Subcutaneous abdominal adipose tissue (tissue), 5 donors: ENCODE results near the gene MLST8.

Source experiments
- H3K27ac ChIP-seq: one replicate; pipeline ENCODE4 v1.7.0; 2013; ENCODE audit warnings: low read depth, mild to moderate bottlenecking, inconsistent platforms, low read length, moderate library complexity
- H3K27me3 ChIP-seq, 5 donors: one replicate each; pipeline ENCODE4 v1.7.0; 2013; ENCODE audit warnings: low read length in 5 of 5, inconsistent platforms in 1 of 5; ENCODE audit not compliant: control insufficient read depth in 5 of 5, insufficient read depth in 4 of 5
- H3K36me3 ChIP-seq, 5 donors: one replicate each; pipeline ENCODE4 v1.7.0; 2013; ENCODE audit warnings: low read length in 5 of 5; ENCODE audit not compliant: control insufficient read depth in 5 of 5, insufficient read depth in 5 of 5
- H3K4me1 ChIP-seq, 5 donors: one replicate each; pipeline ENCODE4 v1.7.0; 2013; ENCODE audit warnings: low read length in 5 of 5, mild to moderate bottlenecking in 3 of 5, moderate library complexity in 1 of 5; ENCODE audit not compliant: control insufficient read depth in 5 of 5, insufficient read depth in 5 of 5
- H3K4me3 ChIP-seq, 5 donors: one replicate each; pipeline ENCODE4 v1.7.0; 2013; ENCODE audit warnings: low read length in 5 of 5, low read depth in 1 of 5
- H3K9ac ChIP-seq, 5 donors: one replicate each; pipeline ENCODE4 v1.7.0; 2013; ENCODE audit warnings: low read length in 5 of 5, mild to moderate bottlenecking in 4 of 5, moderate library complexity in 3 of 5
- H3K9me3 ChIP-seq, 5 donors: one replicate each; pipeline ENCODE4 v1.7.0; 2013; ENCODE audit warnings: low read length in 5 of 5; ENCODE audit not compliant: control insufficient read depth in 5 of 5
- donor health status: healthy.
- donor health status: healthy.
- donor health status: healthy.
- donor health status: healthy.
- donor health status: healthy.

The MLST8 gene

GRCh38 chr16:2213817-2214718 is 8.8 kb downstream of the MLST8 start:
- H3K27me3 ChIP-seq = no peaks in the 10 kb centered on the region
- no peak overlapping the region for H3K27ac ChIP-seq
- no peaks in the 10 kb centered on the region for H3K9me3 ChIP-seq
- peak overlapping the region; percentile 63 to 88 (median 79) for H3K4me3 ChIP-seq
- H3K4me1 ChIP-seq = peaks cover 6 to 31% (median 22%) of the 10 kb centered on the region in 5 donors
- H3K36me3 ChIP-seq = peaks cover 0 to 23% (median 12%) of the 10 kb centered on the region in 5 donors
- H3K9ac ChIP-seq = peak overlapping the region in 4 of 5 donors; percentile 72 to 85 (median 74)

GRCh38 chr16:2214719-2214968 is 9.4 kb downstream of the MLST8 start, which contains the start of gene PGP:
Gene PGP, minus strand, starts transcription at chr16:2214840. Its CDS starts 63 bp downstream, at chr16:2214777.
- H3K4me3 ChIP-seq = peak within 1 kb of the TSS; percentile 80 to 88 (median 83)
- H3K9me3 ChIP-seq = no peaks in the 10 kb centered on the region
- peak within 1 kb of the TSS in 4 of 5 donors; percentile 72 to 85 (median 78) for H3K9ac ChIP-seq
- no peaks in the 10 kb centered on the region for H3K27me3 ChIP-seq
- peaks cover 6 to 31% (median 22%) of the 10 kb centered on the region in 5 donors for H3K4me1 ChIP-seq
- H3K36me3 ChIP-seq = peaks cover 0 to 18% (median 7%) of the 10 kb centered on the region in 5 donors
- peak within 1 kb of the TSS; percentile 83 for H3K27ac ChIP-seq

- no peaks in the 10 kb centered on the region for H3K27me3 ChIP-seq
- H3K9ac ChIP-seq = no peak overlapping the region
- H3K4me1 ChIP-seq = peaks cover 6 to 31% (median 22%) of the 10 kb centered on the region in 5 donors
- H3K36me3 ChIP-seq = peaks cover 0 to 8% (median 0%) of the 10 kb centered on the region in 5 donors
- H3K9me3 ChIP-seq = no peaks in the 10 kb centered on the region
- no peak overlapping the region for H3K27ac ChIP-seq
- no peak overlapping the region for H3K4me3 ChIP-seq
These were observed 11.1 kb downstream of the MLST8 start for GRCh38 chr16:2216330-2216729.

GRCh38 chr16:2223221-2223941 is 18.1 kb downstream of the MLST8 start, which contains the start of gene E4F1:
Gene E4F1, plus strand, starts transcription at chr16:2223591. Its CDS starts 23 bp downstream, at chr16:2223614.
- Histone ChIP-seq H3K4me3 (peak within 1 kb of the TSS; percentile 74 to 90 (median 80)), H3K9ac (peak within 1 kb of the TSS; percentile 56 to 98 (median 92)), H3K36me3 (peaks cover 0 to 14% (median 7%) of the 10 kb centered on the region in 5 donors), H3K4me1 (peaks cover 0 to 20% (median 19%) of the 10 kb centered on the region in 5 donors), H3K9me3 (no peaks in the 10 kb centered on the region), H3K27ac (peak within 1 kb of the TSS; percentile 80), H3K27me3 (no peaks in the 10 kb centered on the region)

DNA sequence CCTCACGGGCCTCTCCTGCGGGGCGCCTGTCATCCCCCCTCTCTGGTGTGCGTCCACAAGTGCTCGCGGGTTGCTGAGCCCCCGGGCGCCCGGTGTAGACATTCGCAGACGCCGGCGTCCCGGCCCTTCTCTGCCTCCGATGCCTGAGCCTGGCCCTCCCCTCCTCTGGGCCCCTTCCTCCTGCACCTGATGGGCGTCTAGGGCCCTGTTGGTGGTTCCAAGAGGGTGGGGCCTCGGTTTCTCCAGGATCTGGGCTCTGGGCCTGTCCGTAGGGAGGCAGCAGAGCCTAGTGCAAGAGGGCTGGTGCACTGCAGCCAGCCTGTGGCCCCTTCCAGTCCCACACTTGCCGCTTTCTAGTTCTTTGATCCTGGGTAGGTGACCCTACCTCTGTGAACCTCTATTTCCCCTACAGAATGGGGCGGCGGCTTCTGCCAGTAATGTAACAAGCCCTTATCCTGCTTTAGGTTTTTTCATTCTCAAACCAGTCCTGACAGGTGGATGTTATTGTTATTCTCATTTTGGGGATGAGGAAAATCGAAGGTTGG is 18.8 kb downstream of the MLST8 start:
- Histone ChIP-seq H3K27me3 (no peaks in the 10 kb centered on the region), H3K27ac (peak overlapping the region; percentile 80), H3K4me3 (peak overlapping the region; percentile 74 to 90 (median 80)), H3K9me3 (no peaks in the 10 kb centered on the region), H3K36me3 (peaks cover 0 to 21% (median 14%) of the 10 kb centered on the region in 5 donors), H3K9ac (peak overlapping the region; percentile 56 to 98 (median 92)), H3K4me1 (peaks cover 0 to 20% (median 19%) of the 10 kb centered on the region in 5 donors)

DNA sequence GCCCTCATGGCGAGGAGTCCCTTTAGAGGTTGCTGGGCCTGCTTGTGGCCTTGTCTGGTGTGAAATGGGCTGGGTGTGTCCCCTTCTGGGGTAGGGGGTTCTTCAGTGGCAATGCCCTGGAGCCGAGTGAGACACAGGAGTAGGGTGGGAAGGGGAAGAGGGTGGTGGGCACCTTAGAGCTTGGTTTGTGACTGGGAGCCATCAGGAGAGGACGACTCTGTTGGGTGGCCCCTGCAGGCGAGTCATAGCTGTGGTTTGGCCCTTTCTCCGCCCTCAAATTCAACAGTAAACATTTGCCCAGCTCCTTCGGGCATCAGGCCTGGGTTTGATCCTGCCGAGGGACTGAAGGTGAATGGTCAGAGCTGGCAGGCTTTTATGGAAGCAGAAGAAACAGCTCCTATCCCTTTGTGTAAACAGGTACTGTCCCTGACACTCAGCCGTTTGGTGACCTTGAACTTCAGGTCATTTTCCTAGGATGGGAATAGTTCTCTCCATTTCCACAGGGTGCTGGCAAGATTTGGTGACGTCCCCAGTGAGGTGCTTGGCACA is 21.1 kb downstream of the MLST8 start:
- Histone ChIP-seq H3K9me3 (no peaks in the 10 kb centered on the region), H3K27me3 (no peaks in the 10 kb centered on the region), H3K36me3 (peaks cover 0 to 43% (median 33%) of the 10 kb centered on the region in 5 donors), H3K4me3 (no peak overlapping the region), H3K27ac (no peak overlapping the region), H3K4me1 (peaks cover 0 to 28% (median 20%) of the 10 kb centered on the region in 5 donors), H3K9ac (no peak overlapping the region)

DNA sequence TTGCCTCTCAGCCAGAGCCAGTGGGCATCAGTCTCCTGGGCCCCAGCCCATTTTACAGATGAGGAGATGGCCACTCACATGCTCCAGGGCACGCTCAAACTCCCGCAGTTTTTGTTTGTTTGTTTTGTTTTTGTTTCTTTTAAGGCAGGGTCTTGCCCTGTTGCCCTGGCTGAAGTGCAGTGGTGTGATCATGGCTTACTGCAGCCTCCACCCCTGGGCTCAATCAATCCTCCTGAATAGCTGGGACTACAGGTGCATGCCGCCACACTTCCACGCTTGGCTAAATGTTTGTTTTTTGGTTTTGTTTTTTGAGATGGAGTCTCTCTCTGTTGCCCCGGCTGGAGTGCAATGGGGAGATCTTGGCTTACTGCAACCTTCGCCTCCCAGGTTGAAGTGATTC is 21.7 kb downstream of the MLST8 start:
- Histone ChIP-seq H3K9me3 (no peaks in the 10 kb centered on the region), H3K4me1 (peaks cover 0 to 28% (median 20%) of the 10 kb centered on the region in 5 donors), H3K27me3 (no peaks in the 10 kb centered on the region), H3K9ac (no peak overlapping the region), H3K4me3 (no peak overlapping the region), H3K36me3 (peaks cover 0 to 49% (median 39%) of the 10 kb centered on the region in 5 donors), H3K27ac (no peak overlapping the region)

DNA sequence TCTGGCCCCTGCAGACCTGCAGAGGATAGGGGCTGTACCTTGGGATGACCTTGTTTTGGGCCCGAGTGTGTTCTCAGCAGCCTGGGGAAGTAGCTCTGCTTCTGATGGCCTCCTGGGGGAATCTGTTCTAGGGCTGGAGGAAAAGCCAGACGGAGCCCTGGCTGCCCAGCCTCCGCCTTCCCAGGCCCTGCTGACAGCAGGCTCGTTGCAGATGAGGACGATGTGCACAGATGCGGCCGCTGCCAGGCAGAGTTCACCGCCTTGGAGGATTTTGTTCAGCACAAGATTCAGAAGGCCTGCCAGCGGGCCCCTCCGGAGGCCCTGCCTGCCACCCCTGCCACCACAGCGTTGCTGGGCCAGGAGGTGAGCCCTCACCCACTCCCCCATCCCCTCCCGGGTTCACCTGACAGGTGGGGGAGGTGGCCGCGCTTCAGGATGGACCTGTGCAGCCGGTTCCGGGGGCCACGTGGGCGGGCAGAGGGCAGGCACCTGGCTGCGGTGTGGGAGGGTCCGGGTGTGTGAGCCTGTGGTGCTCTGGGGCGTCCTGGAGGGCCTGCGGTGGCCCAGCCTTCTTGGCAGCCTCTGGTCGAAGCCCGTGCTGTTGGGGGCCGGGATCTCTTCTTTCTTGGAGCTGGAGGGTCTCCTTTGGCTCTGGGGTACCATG is 23.0 kb downstream of the MLST8 start:
- H3K4me1 ChIP-seq = peaks cover 0 to 24% (median 17%) of the 10 kb centered on the region in 5 donors
- H3K9ac ChIP-seq = peak overlapping the region in 1 of 5 donors; percentile 7
- no peak overlapping the region for H3K4me3 ChIP-seq
- H3K9me3 ChIP-seq = no peaks in the 10 kb centered on the region
- peaks cover 0 to 63% (median 53%) of the 10 kb centered on the region in 5 donors for H3K36me3 ChIP-seq
- no peaks in the 10 kb centered on the region for H3K27me3 ChIP-seq
- no peak overlapping the region for H3K27ac ChIP-seq

DNA sequence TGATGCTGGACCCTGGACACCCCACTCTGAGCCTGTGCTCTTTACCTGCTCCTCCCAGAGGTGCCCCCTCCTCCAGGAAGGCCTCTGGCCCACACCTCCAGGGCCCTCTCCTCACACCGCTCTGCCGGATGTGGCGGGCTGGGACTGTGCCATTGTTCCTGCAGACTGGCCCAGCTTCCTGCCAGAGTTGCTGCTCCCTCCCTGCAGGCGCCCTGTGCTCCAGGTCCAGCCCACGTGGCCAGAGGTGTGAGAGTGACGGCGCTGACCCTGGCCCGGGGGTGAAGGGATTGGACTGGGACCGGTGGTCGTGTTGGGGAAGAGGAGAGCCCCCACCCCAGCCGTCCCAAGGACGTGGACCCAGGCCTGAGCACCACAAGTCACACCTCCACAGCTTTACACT is 23.8 kb downstream of the MLST8 start:
- Histone ChIP-seq H3K9ac (no peak overlapping the region), H3K4me1 (peaks cover 0 to 20% (median 15%) of the 10 kb centered on the region in 5 donors), H3K36me3 (peaks cover 0 to 71% (median 61%) of the 10 kb centered on the region in 5 donors), H3K9me3 (no peaks in the 10 kb centered on the region), H3K4me3 (no peak overlapping the region), H3K27me3 (peaks cover 0 to under 1% (median 0%) of the 10 kb centered on the region in 5 donors), H3K27ac (no peak overlapping the region)
